Stomach (tissue), 4 donors: Measurements from ENCODE around the gene NID2.

ENCODE experiments used
- CTCF ChIP-seq, 7 experiments: fragments of 450-650 bp in 4 of 7; fragments of 200-600 bp in 3 of 7; sonication (generic) in 3 of 7; IDR thresholded peaks; one replicate each; pipeline ENCODE4 v1.5.1; 2016 to 2019; ENCODE audit warnings: antibody characterized with exemption in 7 of 7, control low read depth in 2 of 7, mild to moderate bottlenecking in 1 of 7
- POLR2A ChIP-seq, 4 donors: fragments of 450-650 bp; IDR thresholded peaks; one replicate each; pipeline ENCODE4 v1.6.1; 2016; ENCODE audit warnings: antibody characterized with exemption in 4 of 4, control low read depth in 2 of 4, mild to moderate bottlenecking in 1 of 4, moderate library complexity in 1 of 4
- POLR2AphosphoS5 ChIP-seq, 3 donors: sonication (generic); formaldehyde crosslinking; IDR thresholded peaks; one replicate each; pipeline ENCODE4 v1.6.1; 2016; ENCODE audit warnings: antibody characterized with exemption in 3 of 3

DNA sequence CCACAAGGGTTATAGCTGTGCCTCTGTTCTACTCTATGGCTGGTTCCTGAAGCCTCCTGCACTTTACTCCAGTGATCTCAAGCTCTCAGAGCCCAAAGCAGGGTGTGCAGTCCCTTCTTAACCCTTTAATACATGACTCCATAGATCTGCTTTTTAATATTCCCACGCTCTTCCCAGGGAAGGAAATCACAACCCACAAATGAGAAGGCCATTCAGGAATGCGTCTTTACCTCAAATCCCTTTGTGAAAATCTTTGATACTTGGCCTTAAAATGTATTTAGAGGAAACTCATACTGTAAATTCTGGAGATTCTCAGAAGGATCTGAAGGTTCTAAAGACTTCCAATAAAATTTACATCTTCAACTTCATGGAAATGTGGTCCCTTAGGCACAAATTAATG lies 17.0 kb downstream of the NID2 start:
- TF ChIP-seq CTCF (IDR thresholded peaks at IDR 0.05) = no peak
- no peak for TF ChIP-seq POLR2A (IDR thresholded peaks at IDR 0.05)
- TF ChIP-seq POLR2AphosphoS5 (IDR thresholded peaks at IDR 0.05) = no peak
